GM21447 (cell line): ENCODE data around the gene IQSEC1.

Experiments
- ATAC-seq: cut with Tn5 transposase; IDR thresholded peaks from one replicate; pipeline ENCODE4 v1.9.1; 2021; ENCODE audit not compliant: unreplicated experiment

IQSEC1 gene

GRCh38 chr3:13017361-13018042 lies 55.7 kb downstream of the IQSEC1 start:
- ATAC-seq = no peak

- ATAC-seq = no peak
Observed at GRCh38 chr3:13016721-13017255, 56.4 kb downstream of the IQSEC1 start.

- ATAC-seq = peak; percentile 24
Observed at GRCh38 chr3:13016083-13016720, 57.0 kb downstream of the IQSEC1 start.

GRCh38 chr3:13015286-13016082 lies 57.7 kb downstream of the IQSEC1 start:
- ATAC-seq = peak; percentile 19

- no peak for ATAC-seq
Observed at GRCh38 chr3:13014755-13015285, 58.4 kb downstream of the IQSEC1 start.

- ATAC-seq = no peak
Observed at GRCh38 chr3:13013994-13014754, 59.1 kb downstream of the IQSEC1 start.

- ATAC-seq = no peak
Observed at GRCh38 chr3:13013566-13013965, 59.7 kb downstream of the IQSEC1 start.

GRCh38 chr3:13013151-13013561 lies 60.1 kb downstream of the IQSEC1 start:
- no peak for ATAC-seq

- peak; percentile 36 for ATAC-seq
Observed at GRCh38 chr3:13012221-13012691, 61.0 kb downstream of the IQSEC1 start.

- peak; percentile 42 for ATAC-seq
Observed at GRCh38 chr3:13011573-13012220, 61.5 kb downstream of the IQSEC1 start.

GRCh38 chr3:13010780-13011572 lies 62.3 kb downstream of the IQSEC1 start:
- ATAC-seq = no peak

- no peak for ATAC-seq
Observed at GRCh38 chr3:13009946-13010315, 63.3 kb downstream of the IQSEC1 start.

GRCh38 chr3:13009132-13009945 lies 63.9 kb downstream of the IQSEC1 start:
- peak; percentile 16 for ATAC-seq

- no peak for ATAC-seq
Observed at GRCh38 chr3:13008155-13008995, 64.9 kb downstream of the IQSEC1 start.

GRCh38 chr3:13007251-13007941 lies 65.8 kb downstream of the IQSEC1 start:
- no peak for ATAC-seq

GRCh38 chr3:13006216-13006990 lies 66.8 kb downstream of the IQSEC1 start:
- no peak for ATAC-seq
